ENCODE measurements around the gene ATF7IP2.

- TF ChIP-seq, protein P1, sequence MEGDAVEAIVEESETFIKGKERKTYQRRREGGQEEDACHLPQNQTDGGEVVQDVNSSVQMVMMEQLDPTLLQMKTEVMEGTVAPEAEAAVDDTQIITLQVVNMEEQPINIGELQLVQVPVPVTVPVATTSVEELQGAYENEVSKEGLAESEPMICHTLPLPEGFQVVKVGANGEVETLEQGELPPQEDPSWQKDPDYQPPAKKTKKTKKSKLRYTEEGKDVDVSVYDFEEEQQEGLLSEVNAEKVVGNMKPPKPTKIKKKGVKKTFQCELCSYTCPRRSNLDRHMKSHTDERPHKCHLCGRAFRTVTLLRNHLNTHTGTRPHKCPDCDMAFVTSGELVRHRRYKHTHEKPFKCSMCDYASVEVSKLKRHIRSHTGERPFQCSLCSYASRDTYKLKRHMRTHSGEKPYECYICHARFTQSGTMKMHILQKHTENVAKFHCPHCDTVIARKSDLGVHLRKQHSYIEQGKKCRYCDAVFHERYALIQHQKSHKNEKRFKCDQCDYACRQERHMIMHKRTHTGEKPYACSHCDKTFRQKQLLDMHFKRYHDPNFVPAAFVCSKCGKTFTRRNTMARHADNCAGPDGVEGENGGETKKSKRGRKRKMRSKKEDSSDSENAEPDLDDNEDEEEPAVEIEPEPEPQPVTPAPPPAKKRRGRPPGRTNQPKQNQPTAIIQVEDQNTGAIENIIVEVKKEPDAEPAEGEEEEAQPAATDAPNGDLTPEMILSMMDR (IDR thresholded peaks at IDR 0.05), result no peak
- no peak for TF ChIP-seq POLR2AphosphoS5 (IDR thresholded peaks at IDR 0.05)
Observed at GRCh38 chr16:10408824-10409381, 23.0 kb downstream of the ATF7IP2 start.

Measured in breast epithelium (tissue), 3 donors.